Esophagus squamous epithelium (tissue), 4 donors: ENCODE results near the gene RAB11FIP3.

Experiments used
- POLR2A ChIP-seq, 4 donors: fragments of 450-650 bp; IDR thresholded peaks; one replicate each; pipeline ENCODE4 v1.6.1; 2017; ENCODE audit warnings: antibody characterized with exemption in 4 of 4, mild to moderate bottlenecking in 4 of 4, moderate library complexity in 3 of 4
- TF ChIP-seq, protein P1 (sequence below), 6 experiments: fragments of 450-650 bp in 4 of 6; fragments of 200-600 bp in 2 of 6; sonication (generic) in 2 of 6; IDR thresholded peaks; one replicate each; pipeline ENCODE4 v1.5.1; 2016 to 2019; ENCODE audit warnings: antibody characterized with exemption in 6 of 6, mild to moderate bottlenecking in 4 of 6, moderate library complexity in 4 of 6

DNA sequence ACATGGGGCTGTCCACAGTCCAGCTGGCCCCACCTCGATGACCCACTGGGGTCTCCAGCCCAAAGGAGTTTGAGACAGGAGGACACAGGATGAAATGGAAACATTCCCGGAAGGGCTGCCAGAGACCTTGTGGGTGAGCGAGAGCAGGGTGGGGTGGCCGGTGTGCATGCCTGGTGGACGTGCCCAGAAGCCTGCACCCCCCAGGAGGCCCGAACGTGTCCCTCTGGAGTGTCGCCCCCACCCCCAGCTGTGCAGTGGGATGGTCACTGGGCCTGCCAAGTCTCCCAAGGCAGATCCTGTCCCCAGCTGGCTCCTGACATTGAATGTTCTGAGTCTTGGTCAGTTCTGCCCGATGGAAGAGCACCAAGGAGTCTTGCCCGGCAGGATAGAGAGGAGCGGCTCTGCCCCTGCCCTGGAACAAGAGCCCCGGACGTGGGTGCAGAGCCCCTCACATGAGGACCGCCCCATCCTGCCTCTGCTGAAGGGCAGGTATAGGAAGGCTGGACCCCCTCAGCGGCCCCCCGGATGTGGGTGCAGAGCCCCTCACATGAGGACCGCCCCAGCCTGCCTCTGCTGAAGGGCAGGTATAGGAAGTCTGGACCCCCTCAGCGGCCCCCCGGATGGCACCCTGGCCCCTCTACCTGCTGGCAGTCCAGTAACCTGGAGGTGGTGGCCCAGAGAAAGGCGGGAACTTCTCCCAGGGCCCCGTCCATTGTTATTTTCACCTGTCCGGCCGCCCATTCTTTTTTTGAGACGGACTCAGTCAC is 99.0 kb downstream of the RAB11FIP3 start:
- TF ChIP-seq, protein P1, sequence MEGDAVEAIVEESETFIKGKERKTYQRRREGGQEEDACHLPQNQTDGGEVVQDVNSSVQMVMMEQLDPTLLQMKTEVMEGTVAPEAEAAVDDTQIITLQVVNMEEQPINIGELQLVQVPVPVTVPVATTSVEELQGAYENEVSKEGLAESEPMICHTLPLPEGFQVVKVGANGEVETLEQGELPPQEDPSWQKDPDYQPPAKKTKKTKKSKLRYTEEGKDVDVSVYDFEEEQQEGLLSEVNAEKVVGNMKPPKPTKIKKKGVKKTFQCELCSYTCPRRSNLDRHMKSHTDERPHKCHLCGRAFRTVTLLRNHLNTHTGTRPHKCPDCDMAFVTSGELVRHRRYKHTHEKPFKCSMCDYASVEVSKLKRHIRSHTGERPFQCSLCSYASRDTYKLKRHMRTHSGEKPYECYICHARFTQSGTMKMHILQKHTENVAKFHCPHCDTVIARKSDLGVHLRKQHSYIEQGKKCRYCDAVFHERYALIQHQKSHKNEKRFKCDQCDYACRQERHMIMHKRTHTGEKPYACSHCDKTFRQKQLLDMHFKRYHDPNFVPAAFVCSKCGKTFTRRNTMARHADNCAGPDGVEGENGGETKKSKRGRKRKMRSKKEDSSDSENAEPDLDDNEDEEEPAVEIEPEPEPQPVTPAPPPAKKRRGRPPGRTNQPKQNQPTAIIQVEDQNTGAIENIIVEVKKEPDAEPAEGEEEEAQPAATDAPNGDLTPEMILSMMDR (IDR thresholded peaks at IDR 0.05): no peak
- TF ChIP-seq POLR2A (IDR thresholded peaks at IDR 0.05): no peak
